ENCODE results near the gene COA7. TPM values are rescaled to one million over a fixed set of nuclear protein-coding genes. Genes with fewer than 3 reads are reported as not detected.

The COA7 gene
- total and polyA plus RNA-seq, 4 donors, result 4.7 to 14.1 (median 8.7) TPM

- Histone ChIP-seq H3K4me3 (ENCODE audit: low read depth in 1 of 3, low read length in 3 of 3) (no peak overlapping the region), H3K36me3 (ENCODE audit: control insufficient read depth in 4 of 4, insufficient read depth in 3 of 4, low read depth in 1 of 4, low read length in 3 of 4) (no peaks in the 10 kb centered on the region), H3K9ac (ENCODE audit: low read depth in 1 of 2, low read length in 2 of 2) (no peak overlapping the region), H3K9me3 (ENCODE audit: control insufficient read depth in 4 of 4, low read length in 3 of 4) (no peaks in the 10 kb centered on the region), H3K27ac (ENCODE audit: low read depth in 1 of 2, low read length in 2 of 2) (no peak overlapping the region), H3K27me3 (ENCODE audit: control insufficient read depth in 4 of 4, insufficient read depth in 4 of 4, low read length in 3 of 4) (no peaks in the 10 kb centered on the region), H3K4me1 (ENCODE audit: control insufficient read depth in 4 of 4, insufficient read depth in 4 of 4, low read length in 3 of 4) (peaks cover 5 to 26% (median 21%) of the 10 kb centered on the region in 4 donors)
- no peak for DNase-seq (ENCODE audit: low spot score)
- 98% methylated on average over 1 of the region's 1 CpG for WGBS
- TF ChIP-seq ATF3 (IDR thresholded peaks at IDR 0.05) (no peak), EGR1 (IDR thresholded peaks at IDR 0.05; ENCODE audit: low read depth in 2 of 2) (no peak), NR2F2 (IDR thresholded peaks at IDR 0.05) (no peak), HNF4A (conservative IDR thresholded peaks at IDR 0.05) (no peak), ZBTB33 (IDR thresholded peaks at IDR 0.05) (no peak), RAD21 (IDR thresholded peaks at IDR 0.05) (no peak), JUND (IDR thresholded peaks at IDR 0.05) (no peak), HNF4G (IDR thresholded peaks at IDR 0.05) (no peak), RXRA (IDR thresholded peaks at IDR 0.05) (no peak), YY1 (IDR thresholded peaks at IDR 0.05) (no peak), FOXA1 (IDR thresholded peaks at IDR 0.05) (no peak), CTCF (IDR thresholded peaks at IDR 0.05; ENCODE audit: low read depth, low read length, missing input control) (no peak)
- TF ChIP-seq, protein P1, sequence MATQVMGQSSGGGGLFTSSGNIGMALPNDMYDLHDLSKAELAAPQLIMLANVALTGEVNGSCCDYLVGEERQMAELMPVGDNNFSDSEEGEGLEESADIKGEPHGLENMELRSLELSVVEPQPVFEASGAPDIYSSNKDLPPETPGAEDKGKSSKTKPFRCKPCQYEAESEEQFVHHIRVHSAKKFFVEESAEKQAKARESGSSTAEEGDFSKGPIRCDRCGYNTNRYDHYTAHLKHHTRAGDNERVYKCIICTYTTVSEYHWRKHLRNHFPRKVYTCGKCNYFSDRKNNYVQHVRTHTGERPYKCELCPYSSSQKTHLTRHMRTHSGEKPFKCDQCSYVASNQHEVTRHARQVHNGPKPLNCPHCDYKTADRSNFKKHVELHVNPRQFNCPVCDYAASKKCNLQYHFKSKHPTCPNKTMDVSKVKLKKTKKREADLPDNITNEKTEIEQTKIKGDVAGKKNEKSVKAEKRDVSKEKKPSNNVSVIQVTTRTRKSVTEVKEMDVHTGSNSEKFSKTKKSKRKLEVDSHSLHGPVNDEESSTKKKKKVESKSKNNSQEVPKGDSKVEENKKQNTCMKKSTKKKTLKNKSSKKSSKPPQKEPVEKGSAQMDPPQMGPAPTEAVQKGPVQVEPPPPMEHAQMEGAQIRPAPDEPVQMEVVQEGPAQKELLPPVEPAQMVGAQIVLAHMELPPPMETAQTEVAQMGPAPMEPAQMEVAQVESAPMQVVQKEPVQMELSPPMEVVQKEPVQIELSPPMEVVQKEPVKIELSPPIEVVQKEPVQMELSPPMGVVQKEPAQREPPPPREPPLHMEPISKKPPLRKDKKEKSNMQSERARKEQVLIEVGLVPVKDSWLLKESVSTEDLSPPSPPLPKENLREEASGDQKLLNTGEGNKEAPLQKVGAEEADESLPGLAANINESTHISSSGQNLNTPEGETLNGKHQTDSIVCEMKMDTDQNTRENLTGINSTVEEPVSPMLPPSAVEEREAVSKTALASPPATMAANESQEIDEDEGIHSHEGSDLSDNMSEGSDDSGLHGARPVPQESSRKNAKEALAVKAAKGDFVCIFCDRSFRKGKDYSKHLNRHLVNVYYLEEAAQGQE (IDR thresholded peaks at IDR 0.05), result no peak
These were observed 19.1 kb downstream of the COA7 start for GRCh38 chr1:52679048-52679447.

DNA sequence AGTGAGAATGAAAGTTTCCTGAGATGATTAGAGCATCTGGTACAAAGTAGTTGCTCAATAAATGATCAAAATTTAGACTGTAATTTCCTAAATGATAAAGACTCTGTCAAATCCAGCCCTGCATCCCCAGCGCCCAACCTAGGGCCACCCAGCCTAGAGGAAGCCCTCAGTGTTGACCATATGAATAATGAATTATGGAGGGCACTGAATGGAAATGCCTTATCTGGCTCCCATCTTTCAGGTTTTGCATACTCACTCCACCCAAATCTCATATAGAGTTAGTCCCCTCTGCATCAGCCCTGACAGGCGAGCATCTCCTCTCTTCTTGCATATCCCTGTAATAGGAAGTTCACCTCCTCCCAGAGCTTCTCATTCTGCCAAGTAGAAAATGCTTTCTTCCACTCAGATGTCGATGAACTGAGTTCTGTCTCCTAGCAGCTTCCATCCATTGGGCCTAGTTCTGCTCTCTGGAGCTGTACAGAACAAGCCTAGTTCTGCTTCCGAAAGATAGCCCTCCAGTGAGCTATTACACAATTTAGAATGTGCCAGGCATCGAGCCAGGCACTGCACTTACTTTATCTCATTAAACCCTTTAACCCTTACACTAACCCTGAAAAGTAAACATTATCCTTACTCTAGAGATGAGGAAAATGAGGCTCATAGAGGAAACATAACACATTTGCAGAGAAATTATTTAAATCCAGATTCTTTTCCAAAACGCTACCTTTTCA lies 20.9 kb downstream of the COA7 start:
- no peaks in the 10 kb centered on the region for H3K9me3 ChIP-seq (ENCODE audit: control insufficient read depth in 4 of 4, low read length in 3 of 4)
- H3K9ac ChIP-seq (ENCODE audit: low read depth in 1 of 2, low read length in 2 of 2), result no peak overlapping the region
- no peaks in the 10 kb centered on the region for H3K36me3 ChIP-seq (ENCODE audit: control insufficient read depth in 4 of 4, insufficient read depth in 3 of 4, low read depth in 1 of 4, low read length in 3 of 4)
- no peak for DNase-seq (ENCODE audit: low spot score)
- WGBS, result 41% methylated on average over 6 of the region's 6 CpGs
- H3K4me3 ChIP-seq (ENCODE audit: low read depth in 1 of 3, low read length in 3 of 3), result no peak overlapping the region
- H3K27ac ChIP-seq (ENCODE audit: low read depth in 1 of 2, low read length in 2 of 2), result no peak overlapping the region
- H3K4me1 ChIP-seq (ENCODE audit: control insufficient read depth in 4 of 4, insufficient read depth in 4 of 4, low read length in 3 of 4), result peaks cover 5 to 26% (median 21%) of the 10 kb centered on the region in 4 donors
- no peaks in the 10 kb centered on the region for H3K27me3 ChIP-seq (ENCODE audit: control insufficient read depth in 4 of 4, insufficient read depth in 4 of 4, low read length in 3 of 4)
- TF ChIP-seq CTCF (IDR thresholded peaks at IDR 0.05; ENCODE audit: low read depth, low read length, missing input control) (no peak), HNF4G (IDR thresholded peaks at IDR 0.05) (peak; percentile 14), SP1 (IDR thresholded peaks at IDR 0.05) (peak; percentile 53), ZBTB33 (IDR thresholded peaks at IDR 0.05) (peak; percentile 38), HNF4A (conservative IDR thresholded peaks at IDR 0.05) (peak; percentile 69 to 82)
- TF ChIP-seq, protein P1 (IDR thresholded peaks at IDR 0.05), result peak; percentile 64
